GM23248 (cell line): Measurements from ENCODE around the gene SMC6. TPM values are rescaled to one million over a fixed set of nuclear protein-coding genes. Genes with fewer than 3 reads are reported as not detected.

ENCODE experiments used
- DNase-seq: peaks from one replicate; pipeline ENCODE4 v3.0.0-alpha.2; 2015
- H2AFZ ChIP-seq: fragments of 200-600 bp; sonication (generic); 2 replicates; pipeline ENCODE4 v1.6.1; 2016; ENCODE audit warnings: antibody characterized with exemption
- H3F3A ChIP-seq: fragments of 200-600 bp; sonication (generic); 2 replicates; pipeline ENCODE4 v1.6.1; 2016; ENCODE audit warnings: mild to moderate bottlenecking, antibody characterized with exemption, mixed run types; ENCODE audit not compliant: insufficient read depth
- H3K27ac ChIP-seq: fragments of 200-600 bp; sonication (generic); 2 replicates; pipeline ENCODE4 v1.5.1; 2016; ENCODE audit warnings: mild to moderate bottlenecking
- H3K27me3 ChIP-seq: fragments of 200-600 bp; sonication (generic); replicated peaks from 2 replicates; pipeline ENCODE4 v1.6.1; 2016; ENCODE audit warnings: mild to moderate bottlenecking; ENCODE audit not compliant: insufficient read depth
- H3K36me3 ChIP-seq: fragments of 200-600 bp; sonication (generic); 2 replicates; pipeline ENCODE4 v1.6.1; 2016; ENCODE audit warnings: low read depth, mild to moderate bottlenecking
- H3K4me1 ChIP-seq: fragments of 200-600 bp; sonication (generic); 2 replicates; pipeline ENCODE4 v1.6.1; 2016; ENCODE audit warnings: mild to moderate bottlenecking; ENCODE audit not compliant: insufficient read depth
- H3K4me2 ChIP-seq: fragments of 200-600 bp; sonication (generic); one replicate; pipeline ENCODE4 v1.6.1; 2016; ENCODE audit warnings: mild to moderate bottlenecking; ENCODE audit not compliant: unreplicated experiment
- H3K4me3 ChIP-seq: fragments of 200-600 bp; sonication (generic); 2 replicates; pipeline ENCODE4 v1.5.1; 2016; ENCODE audit warnings: mild to moderate bottlenecking
- H3K79me2 ChIP-seq: fragments of 200-600 bp; sonication (generic); 2 replicates; pipeline ENCODE4 v1.6.1; 2016; ENCODE audit warnings: mild to moderate bottlenecking; ENCODE audit not compliant: insufficient read depth
- H3K9ac ChIP-seq: fragments of 200-600 bp; sonication (generic); 2 replicates; pipeline ENCODE4 v1.6.1; 2016; ENCODE audit warnings: mild to moderate bottlenecking
- H3K9me2 ChIP-seq: fragments of 200-600 bp; sonication (generic); 2 replicates; pipeline ENCODE4 v1.6.1; 2016; ENCODE audit warnings: mixed run types, mild to moderate bottlenecking, moderate library complexity; ENCODE audit not compliant: insufficient read depth
- H3K9me3 ChIP-seq: fragments of 200-600 bp; sonication (generic); one replicate; pipeline ENCODE4 v1.6.1; 2017; ENCODE audit warnings: low read depth
- H4K20me1 ChIP-seq: fragments of 200-600 bp; sonication (generic); 2 replicates; pipeline ENCODE4 v1.6.0; 2016; ENCODE audit not compliant: insufficient read depth
- EZH2 ChIP-seq: fragments of 200-600 bp; sonication (generic); IDR thresholded peaks from 2 replicates; pipeline ENCODE4 v1.6.1; 2018; ENCODE audit warnings: antibody characterized with exemption, mild to moderate bottlenecking; ENCODE audit not compliant: insufficient read depth, poor library complexity, severe bottlenecking
- EZH2phosphoT487 ChIP-seq: fragments of 200-600 bp; sonication (generic); IDR thresholded peaks from 2 replicates; pipeline ENCODE4 v1.6.1; 2018; ENCODE audit warnings: antibody characterized with exemption, moderate library complexity, mild to moderate bottlenecking, low read depth; ENCODE audit not compliant: insufficient read depth
- WGBS, 2 experiments: methylation state at CpG; one replicate each; pipeline ENCODE4 v1.1.6; 2015 to 2017; ENCODE audit warnings: low lambda C conversion rate in 2 of 2, low coverage in 1 of 2; ENCODE audit errors: missing lambda C conversion rate in 2 of 2; 5-methylcytosine and 5-hydroxymethylcytosine counted together
- in situ Hi-C: fragments of 300-500 bp; cut with MboI; formaldehyde crosslinking; loops from 2 replicates; pipeline ENCODE4 v1.15.0; 2020
- polyA plus RNA-seq: library from polyadenylated mRNA; unstranded; fragments of >200 nt; fragmentation: Nextera tagmentation; extraction: Ambion mirVana; gene quantifications from 2 replicates; pipeline ENCODE4 v1.2.1, GENCODE V29; 2016
- total RNA-seq: library from RNA; depleted of rRNA; stranded (reverse); fragments of >200 nt; shearing (Covaris generic); gene quantifications from 2 replicates; pipeline ENCODE4 v1.2.3, GENCODE V29; 2014

Gene SMC6
- total and polyA plus RNA-seq, 2 experiments from 2014 or later: 20.9 to 22.0 TPM

DNA sequence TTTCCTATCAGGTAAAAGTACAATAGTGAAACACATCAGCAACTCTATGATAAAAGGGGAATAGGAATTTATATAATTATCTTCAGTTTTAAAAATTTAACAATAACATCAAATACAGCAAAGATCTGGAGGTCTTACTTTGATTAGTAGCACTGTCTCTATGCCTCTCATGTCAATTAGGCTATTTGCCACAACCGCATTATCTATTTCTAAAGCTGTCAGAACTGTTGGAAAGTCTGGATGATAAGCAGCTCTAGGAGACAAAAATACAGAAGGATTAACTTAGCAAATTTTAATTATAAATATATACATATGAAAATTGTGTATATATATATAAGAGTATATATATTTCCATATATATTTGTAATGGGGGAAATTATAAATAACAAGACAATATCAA, 45.1 kb downstream of the SMC6 start:
- in situ Hi-C loops: no loop called here
- Histone ChIP-seq H3K9ac (no peak overlapping the region), H3K27me3 (no peaks in the 10 kb centered on the region), H3K9me2 (no peaks in the 10 kb centered on the region), H3F3A (no peaks in the 10 kb centered on the region), H3K27ac (no peak overlapping the region), H3K4me3 (no peak overlapping the region), H3K4me1 (no peaks in the 10 kb centered on the region), H4K20me1 (no peaks in the 10 kb centered on the region), H3K4me2 (no peak overlapping the region), H3K36me3 (peaks cover 36% of the 10 kb centered on the region), H3K9me3 (no peaks in the 10 kb centered on the region), H3K79me2 (no peaks in the 10 kb centered on the region), H2AFZ (no peak overlapping the region)
- no peak for DNase-seq
- TF ChIP-seq EZH2phosphoT487 (no peak), EZH2 (no peak)
- 98 to 100% methylated on average over 1 of the region's 1 CpG for WGBS, 2 experiments

DNA sequence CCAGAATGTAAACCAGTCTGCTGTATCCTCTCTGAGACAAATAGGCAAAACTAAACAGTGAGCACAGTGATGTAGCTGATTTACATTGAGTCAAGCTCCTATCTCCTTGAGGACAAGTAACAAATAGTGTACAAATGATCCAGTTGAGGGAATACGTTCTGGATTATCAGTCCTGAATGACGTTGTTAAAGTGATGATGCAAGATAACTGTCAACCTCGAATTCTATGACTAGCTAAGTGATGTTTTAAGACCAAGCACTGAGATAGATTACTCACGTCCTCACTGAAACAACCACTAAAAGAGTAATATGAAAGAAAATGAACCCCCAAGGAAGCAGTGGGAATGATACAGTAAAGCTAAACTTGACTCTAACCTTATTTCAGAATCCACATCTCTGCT, 46.8 kb downstream of the SMC6 start:
- H3K9ac ChIP-seq: no peak overlapping the region
- no peak overlapping the region for H3K27ac ChIP-seq
- H3K4me1 ChIP-seq: no peaks in the 10 kb centered on the region
- no peak overlapping the region for H2AFZ ChIP-seq
- H3F3A ChIP-seq: no peaks in the 10 kb centered on the region
- TF ChIP-seq EZH2: no peak
- TF ChIP-seq EZH2phosphoT487: no peak
- DNase-seq: no peak
- H4K20me1 ChIP-seq: no peaks in the 10 kb centered on the region
- no peaks in the 10 kb centered on the region for H3K9me3 ChIP-seq
- 92 to 94% methylated on average over 4 of the region's 4 CpGs for whole genome bisulfite sequencing, 2 experiments
- H3K36me3 ChIP-seq: peaks cover 49% of the 10 kb centered on the region
- no peak overlapping the region for H3K4me2 ChIP-seq
- no peaks in the 10 kb centered on the region for H3K9me2 ChIP-seq
- no peak overlapping the region for H3K4me3 ChIP-seq
- in situ Hi-C loops: no loop called here
- H3K27me3 ChIP-seq: no peaks in the 10 kb centered on the region
- H3K79me2 ChIP-seq: no peaks in the 10 kb centered on the region

DNA sequence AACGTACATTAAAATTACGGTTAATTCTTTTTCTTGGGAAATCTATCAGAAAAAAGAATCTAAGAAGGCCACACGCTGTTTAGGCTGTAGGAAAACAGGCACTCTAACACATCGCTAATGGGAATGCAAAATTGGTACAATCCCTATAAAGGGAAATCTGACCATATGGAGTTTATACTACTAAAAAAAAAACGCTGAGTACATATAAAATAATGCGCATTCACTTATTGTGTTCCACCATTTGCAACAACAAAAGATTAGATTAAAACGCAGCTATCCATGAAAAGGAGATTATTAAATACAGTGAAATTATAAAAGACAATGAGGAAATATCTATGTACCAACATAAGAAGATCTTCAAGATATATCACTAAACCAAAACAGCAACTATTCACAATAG, 62.8 kb downstream of the SMC6 start:
- Histone ChIP-seq H3K36me3 (peaks cover 55% of the 10 kb centered on the region), H3K27ac (no peak overlapping the region), H3F3A (no peaks in the 10 kb centered on the region), H3K9me2 (no peaks in the 10 kb centered on the region), H3K4me1 (no peaks in the 10 kb centered on the region), H3K4me2 (no peak overlapping the region), H3K9ac (no peak overlapping the region), H3K9me3 (no peaks in the 10 kb centered on the region), H2AFZ (no peak overlapping the region), H3K79me2 (no peaks in the 10 kb centered on the region), H3K4me3 (no peak overlapping the region), H4K20me1 (no peaks in the 10 kb centered on the region), H3K27me3 (no peaks in the 10 kb centered on the region)
- DNase-seq: no peak
- in situ Hi-C loops: no loop called here
- TF ChIP-seq EZH2phosphoT487 (no peak), EZH2 (no peak)
- 97 to 98% methylated on average over 7 of the region's 7 CpGs for WGBS, 2 experiments

DNA sequence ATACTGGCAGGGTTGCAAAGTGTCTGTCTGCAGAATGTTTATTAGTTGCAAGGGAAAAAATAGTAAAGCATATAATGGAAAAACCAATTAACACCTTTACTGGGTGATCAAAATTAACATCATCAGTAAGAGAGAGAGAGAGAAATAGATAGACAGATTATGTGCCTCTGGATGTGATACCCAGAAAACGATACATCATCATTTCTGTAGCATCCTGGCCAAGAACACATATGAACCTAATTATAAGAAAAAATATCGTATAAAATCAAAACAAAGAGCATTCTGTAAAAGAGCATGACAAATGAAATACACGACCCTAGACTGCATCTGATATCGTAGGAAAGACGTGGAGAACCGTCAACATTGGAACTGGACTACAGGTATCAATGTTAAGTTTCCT, 64.6 kb downstream of the SMC6 start:
- H3K4me3 ChIP-seq: no peak overlapping the region
- no peak for TF ChIP-seq EZH2
- TF ChIP-seq EZH2phosphoT487: no peak
- no peak overlapping the region for H3K27ac ChIP-seq
- no peaks in the 10 kb centered on the region for H3K4me1 ChIP-seq
- no peak overlapping the region for H3K4me2 ChIP-seq
- H3K27me3 ChIP-seq: no peaks in the 10 kb centered on the region
- H3F3A ChIP-seq: no peaks in the 10 kb centered on the region
- 0 out of 2 replicates have a peak, but pooled peaks cover 3% of the 10 kb centered on the region for H3K79me2 ChIP-seq
- H3K9ac ChIP-seq: no peak overlapping the region
- H3K9me2 ChIP-seq: no peaks in the 10 kb centered on the region
- DNase-seq: no peak
- H4K20me1 ChIP-seq: no peaks in the 10 kb centered on the region
- H3K36me3 ChIP-seq: peaks cover 38% of the 10 kb centered on the region
- H2AFZ ChIP-seq: no peak overlapping the region
- H3K9me3 ChIP-seq: no peaks in the 10 kb centered on the region
- 47 to 51% methylated on average over 6 of the region's 6 CpGs for WGBS, 2 experiments
- in situ Hi-C loops: no loop called here

DNA sequence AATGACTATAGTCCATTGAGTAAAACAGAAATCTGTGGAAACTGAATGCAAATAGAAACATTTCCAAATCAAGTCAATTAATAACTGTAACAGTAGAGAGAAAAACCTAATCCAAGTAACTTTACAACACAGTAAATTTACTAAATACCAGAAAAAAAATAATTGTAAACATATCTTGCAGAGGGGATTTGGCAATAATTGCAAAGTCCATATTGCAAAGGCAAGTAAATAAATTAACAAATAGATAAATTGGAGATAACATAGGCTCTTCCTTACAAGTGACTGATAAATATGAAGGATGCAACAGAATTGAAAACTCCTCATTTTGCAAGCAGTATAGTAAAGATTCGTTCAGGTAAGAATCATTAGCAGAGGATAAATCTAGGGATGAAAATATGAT, 65.0 kb downstream of the SMC6 start:
- Histone ChIP-seq H2AFZ (no peak overlapping the region), H3K9me3 (no peaks in the 10 kb centered on the region), H3K36me3 (peaks cover 35% of the 10 kb centered on the region), H3K79me2 (0 out of 2 replicates have a peak, but pooled peaks cover 3% of the 10 kb centered on the region), H3K9me2 (no peaks in the 10 kb centered on the region), H3F3A (no peaks in the 10 kb centered on the region), H3K27ac (no peak overlapping the region), H3K9ac (no peak overlapping the region), H3K4me2 (no peak overlapping the region), H4K20me1 (no peaks in the 10 kb centered on the region), H3K4me3 (no peak overlapping the region), H3K4me1 (no peaks in the 10 kb centered on the region), H3K27me3 (no peaks in the 10 kb centered on the region)
- TF ChIP-seq EZH2phosphoT487 (no peak), EZH2 (no peak)
- in situ Hi-C loops: no loop called here
- WGBS, 2 experiments: 81 to 91% methylated on average over 1 of the region's 1 CpG
- DNase-seq: no peak
